ENCODE data around the gene ARSB. TPM values are rescaled to one million over a fixed set of nuclear protein-coding genes. Genes with fewer than 3 reads are reported as not detected.

Gene ARSB
- total RNA-seq = 32.4 and 34.2 TPM in 2 replicates
- polyA plus RNA-seq (2012) = 18.7 TPM

DNA sequence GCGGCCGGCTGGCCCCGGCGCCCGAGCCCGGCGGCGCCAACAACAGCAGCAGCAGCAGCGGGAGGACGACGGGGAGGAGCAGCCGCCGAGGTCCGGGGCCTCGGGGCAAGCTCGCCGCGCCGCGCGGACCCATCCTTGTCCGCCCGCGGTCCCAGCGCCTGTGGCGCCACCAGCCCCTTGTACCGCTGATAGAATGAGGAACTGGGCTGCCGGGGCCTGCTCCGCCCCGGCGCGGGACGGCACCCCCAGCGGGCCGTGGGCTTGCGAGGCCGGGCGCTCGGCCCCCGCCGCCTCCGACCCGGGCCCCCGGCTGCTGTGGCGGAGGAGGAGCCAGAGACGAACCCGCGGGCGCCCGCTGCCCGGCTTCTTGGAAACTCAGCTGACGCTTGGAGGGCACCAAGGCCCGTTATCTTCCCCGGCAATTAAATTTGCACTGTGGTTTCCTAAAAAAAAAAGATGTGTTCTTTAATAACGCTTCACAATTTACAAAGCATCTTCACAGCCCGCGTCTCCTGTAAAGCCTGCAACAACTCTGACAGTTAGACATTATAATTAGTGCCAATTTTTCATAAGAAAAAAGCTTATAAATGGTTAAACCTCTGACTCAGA is at the start of gene ARSB:
TSS of gene ARSB (minus strand) at position 195 of the 609 bp plus-strand sequence. CDS start at position 133, 62 bp downstream.
- DNase-seq (ENCODE audit: low read depth) = peak; percentile 62

DNA sequence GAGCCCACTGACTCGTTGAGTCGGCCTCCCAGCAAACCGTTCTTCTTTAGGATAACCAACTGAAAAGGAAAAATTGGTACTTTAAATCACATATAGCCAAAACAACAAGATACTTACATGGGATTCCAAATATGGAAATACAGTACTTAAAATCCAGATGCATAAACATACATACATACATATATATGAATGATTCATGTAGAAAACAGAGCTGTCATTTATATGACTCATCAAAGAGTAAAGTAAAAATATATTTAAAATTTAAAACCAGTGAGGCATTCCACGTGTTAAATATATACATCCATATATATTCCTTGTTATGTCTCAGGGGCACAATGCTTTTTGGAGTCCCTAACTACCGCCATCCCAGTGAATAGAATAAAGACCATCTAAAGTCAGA is 47.7 kb upstream of the ARSB start:
- no peak for DNase-seq (ENCODE audit: low read depth)

- no peak for DNase-seq (ENCODE audit: low read depth)
Observed at GRCh38 chr5:79032031-79032695, 47.1 kb upstream of the ARSB start.

DNA sequence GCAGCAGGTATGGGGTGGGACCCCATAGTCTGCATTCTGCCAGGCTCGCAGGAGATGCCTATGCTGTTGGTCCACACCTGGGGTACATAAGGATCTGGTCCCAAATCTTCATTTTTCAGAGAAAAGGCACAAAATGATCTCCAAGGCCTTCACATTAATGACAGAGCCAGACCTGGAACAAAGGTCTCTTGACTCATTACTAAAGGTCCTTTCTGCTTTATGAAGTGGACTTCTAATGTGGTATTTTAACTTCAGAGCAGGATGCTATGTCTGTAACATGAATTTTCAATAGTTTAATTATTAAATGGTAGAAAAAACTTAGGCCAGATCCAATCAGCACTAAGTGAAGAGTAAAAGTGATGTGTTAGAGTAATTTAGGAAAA is 46.4 kb upstream of the ARSB start:
- no peak for DNase-seq (ENCODE audit: low read depth)

DNA sequence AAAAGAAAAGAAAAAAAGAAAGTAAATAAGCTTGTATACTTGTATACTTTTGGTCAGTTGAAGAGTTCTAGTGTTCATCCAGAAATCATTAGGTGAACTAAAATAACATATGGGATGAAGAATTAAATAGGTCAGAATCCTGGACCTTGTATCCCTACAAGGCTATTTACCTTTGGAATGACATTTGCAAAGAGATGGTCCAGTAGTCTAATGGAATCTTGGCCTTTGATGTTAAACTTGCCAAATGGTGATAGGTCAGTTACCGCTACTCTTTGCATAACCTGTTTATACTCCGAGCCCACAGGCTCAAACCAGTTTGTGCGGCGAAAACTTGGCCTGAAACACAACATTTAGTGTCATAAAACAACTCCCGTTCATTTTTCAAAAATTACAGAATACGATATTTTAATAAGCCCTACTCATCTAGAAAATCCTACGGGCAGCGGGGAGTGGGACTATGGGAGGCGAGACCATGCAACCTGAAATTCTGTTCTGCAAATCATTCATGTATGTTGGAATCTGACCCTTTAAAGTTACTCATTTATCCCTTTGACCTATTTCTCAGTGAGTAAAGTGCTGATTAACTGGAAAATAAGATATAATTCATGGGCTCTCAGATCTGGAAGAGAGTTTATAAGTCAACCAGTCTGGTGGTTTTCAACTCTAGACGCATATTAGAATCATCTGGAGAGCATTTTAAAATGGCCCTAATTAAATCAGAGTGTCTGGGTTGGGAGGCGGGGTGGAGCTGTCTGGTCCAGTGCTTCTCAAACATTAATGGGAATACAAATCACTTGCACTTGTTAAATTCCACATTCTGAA is 45.8 kb upstream of the ARSB start:
- DNase-seq (ENCODE audit: low read depth) = no peak

DNA sequence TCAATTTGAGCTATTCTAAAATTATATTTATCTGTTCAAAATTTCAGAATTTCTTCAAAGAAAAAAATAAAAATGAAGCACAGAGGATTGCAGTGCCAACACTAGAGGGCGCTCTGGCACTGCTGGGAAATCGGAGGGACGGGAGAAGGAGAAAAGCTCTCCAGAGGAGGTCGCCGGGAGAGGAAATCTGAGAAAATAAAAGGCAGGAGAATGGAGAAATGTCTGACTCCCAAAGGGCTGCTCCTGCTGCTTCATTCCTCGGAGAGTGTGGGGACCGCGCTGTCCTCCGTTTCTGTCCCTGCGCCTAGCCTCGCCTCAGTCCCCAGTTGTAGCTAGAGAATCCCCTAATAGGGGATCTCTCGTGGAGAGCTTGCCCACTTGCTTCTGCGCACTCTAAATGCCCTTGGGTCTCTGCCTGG is 40.0 kb upstream of the ARSB start:
- DNase-seq (ENCODE audit: low read depth) = peak; percentile 77

- no peak for DNase-seq (ENCODE audit: low read depth)
Observed at GRCh38 chr5:79023947-79024346, 38.8 kb upstream of the ARSB start.

DNA sequence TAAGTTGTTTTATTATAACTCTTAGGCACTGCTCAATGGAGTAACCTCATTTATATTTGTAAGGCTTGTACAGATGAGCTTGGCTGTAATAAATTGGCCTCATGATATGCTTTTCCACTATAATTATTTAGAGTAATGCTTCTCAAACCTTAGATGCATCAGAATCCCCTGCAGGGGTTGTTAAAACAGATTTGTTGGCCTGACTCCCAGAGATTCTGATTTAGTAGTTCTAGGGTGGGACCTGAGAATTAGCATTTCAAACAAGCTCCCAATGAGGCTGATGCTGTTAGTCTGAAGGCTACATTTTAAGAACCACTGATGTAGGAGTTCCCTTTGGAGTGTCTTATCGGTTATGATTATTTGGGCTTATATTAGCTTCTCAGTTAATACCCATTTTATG is 38.2 kb upstream of the ARSB start:
- no peak for DNase-seq (ENCODE audit: low read depth)

DNA sequence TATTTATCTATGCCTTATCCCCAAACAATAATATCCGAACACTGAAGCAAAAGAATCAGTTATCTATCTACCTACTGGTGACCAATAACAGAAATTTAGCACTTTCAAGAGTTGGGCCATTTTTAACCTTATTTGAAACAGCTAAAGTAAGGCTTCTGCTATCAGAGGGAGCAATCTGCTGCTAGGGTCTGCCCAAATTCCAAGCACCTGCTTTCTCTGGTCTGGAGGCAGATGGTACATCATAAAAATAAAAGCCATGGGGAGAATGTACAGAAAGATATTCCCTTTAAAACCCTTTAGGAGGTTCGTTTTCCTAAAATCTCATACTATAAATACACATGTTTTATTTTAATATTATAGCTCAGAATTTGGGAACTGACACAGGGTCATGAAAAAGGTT is 37.7 kb upstream of the ARSB start:
- no peak for DNase-seq (ENCODE audit: low read depth)

GRCh38 chr5:79021753-79022152 is 36.6 kb upstream of the ARSB start:
- DNase-seq (ENCODE audit: low read depth) = no peak

GRCh38 chr5:79020861-79021561 is 35.9 kb upstream of the ARSB start:
- peak; percentile 68 for DNase-seq (ENCODE audit: low read depth)

GRCh38 chr5:79014631-79015030 is 29.5 kb upstream of the ARSB start:
- DNase-seq (ENCODE audit: low read depth) = no peak

DNA sequence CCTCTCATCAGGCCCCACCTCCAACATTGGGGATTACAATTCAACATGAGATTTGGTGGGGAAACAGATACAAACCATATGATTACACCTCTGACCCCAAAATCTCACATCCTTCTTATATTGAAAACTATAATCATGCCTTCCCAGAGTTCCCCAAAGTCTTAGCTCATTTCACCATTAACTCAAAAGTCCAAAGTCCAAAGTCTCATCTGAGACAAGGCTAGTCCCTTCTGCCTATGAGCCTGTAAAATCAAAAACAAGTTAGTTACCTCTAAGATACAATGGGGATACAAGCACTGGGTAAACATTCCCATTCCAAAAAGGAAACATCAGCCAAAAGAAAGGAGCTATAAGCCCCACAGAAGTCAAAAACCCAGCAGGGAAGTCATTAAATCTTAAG is 26.8 kb upstream of the ARSB start:
- DNase-seq (ENCODE audit: low read depth) = no peak

DNA sequence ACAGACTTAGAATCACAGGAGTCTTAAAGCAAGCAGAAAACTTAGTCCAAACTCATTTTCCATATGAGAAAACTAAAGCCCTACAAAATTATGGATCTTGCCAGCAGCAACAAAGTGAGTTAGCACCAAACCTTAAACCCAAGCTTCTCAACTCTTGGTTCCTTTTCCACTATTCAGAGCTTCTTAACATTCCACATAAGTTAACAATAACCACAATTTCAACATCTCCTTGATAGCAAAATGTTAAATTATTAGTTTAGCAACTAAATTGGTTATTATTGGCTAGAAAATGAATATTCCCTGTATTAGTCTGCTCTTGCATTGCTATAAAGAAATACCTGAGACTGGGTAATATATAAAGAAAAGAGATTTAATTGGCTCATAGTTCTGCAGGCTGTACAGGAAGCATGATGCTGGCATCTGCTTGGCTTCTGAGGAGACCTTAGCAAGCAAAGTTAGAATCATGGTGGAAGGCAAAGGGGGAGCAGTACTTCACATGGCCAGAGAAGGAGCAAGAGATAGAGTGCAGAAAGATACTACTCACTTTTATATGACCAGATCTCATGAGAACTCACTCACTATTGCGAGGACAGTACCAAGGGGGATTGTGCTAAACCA is 26.2 kb upstream of the ARSB start:
- DNase-seq (ENCODE audit: low read depth) = no peak

- DNase-seq (ENCODE audit: low read depth) = no peak
Observed at GRCh38 chr5:79008362-79008761, 23.3 kb upstream of the ARSB start.

DNA sequence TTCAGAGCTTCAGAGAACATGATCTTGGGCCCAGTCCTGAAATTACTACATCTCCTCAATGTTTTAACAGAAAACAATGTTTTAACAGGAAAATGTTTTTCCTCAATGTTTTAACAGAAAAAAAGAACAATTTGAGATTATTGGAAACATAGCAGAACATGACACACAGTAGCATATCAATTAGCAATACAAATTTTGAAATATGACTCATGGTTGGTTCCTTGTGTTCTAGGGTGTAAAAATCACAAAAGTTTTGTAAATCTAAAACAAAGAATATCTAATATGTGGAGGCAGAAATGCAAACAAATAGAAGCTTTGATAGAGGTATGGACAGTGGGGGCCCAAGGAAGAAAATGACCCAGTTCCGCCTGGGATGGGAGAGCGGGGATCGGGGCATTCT is 22.8 kb upstream of the ARSB start:
- no peak for DNase-seq (ENCODE audit: low read depth)

DNA sequence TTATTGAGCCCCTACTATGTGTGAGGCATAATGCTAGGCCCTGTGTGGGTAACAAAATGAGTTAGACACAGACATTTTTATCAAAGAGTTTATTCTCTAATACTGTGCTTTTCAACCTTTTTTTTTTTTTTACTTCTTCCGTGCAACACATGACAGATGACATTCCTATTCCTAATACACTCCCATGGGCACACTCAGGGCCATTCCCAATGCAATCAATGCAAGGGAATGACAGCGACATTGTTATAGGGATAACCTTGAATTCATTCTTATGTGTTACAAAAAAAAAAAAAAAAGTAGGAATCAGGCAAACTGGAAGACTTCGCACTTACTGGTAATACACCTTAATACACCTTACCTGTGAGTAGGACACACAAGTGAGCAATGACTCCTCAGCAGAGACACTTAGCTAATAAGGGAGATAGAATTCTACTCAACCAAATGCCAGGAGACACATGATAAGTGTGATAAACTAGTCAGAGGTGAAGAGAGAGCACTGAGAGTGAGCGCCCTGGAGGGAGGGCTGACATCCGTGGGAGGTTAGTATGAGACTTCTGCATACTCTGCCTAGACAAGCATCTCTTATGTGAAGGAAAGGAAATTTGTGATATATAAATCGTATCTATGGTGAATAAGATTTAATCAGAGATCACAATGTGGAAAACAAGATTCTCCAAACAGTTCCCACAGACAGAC is 21.0 kb upstream of the ARSB start:
- no peak for DNase-seq (ENCODE audit: low read depth)

GRCh38 chr5:79005151-79005550 is 20.0 kb upstream of the ARSB start:
- DNase-seq (ENCODE audit: low read depth) = no peak

DNA sequence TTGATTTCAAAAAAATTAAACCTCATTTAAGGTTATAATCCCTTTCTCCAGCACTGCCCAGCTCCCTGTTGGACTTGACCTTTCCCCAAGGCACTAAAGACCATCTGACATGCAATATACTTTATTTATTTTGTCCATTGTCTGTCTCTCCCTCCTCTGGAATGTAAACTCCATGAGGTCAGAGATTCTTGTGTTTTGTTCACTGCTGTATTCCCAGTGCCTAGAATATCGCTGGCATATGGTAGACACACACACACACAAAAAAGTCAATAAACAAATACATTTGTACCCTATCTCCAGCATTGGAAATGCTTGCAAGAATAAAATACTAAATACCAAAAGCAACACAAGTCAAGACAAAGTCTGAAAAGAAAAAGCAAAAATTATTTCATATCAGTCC is 17.3 kb upstream of the ARSB start:
- no peak for DNase-seq (ENCODE audit: low read depth)

DNA sequence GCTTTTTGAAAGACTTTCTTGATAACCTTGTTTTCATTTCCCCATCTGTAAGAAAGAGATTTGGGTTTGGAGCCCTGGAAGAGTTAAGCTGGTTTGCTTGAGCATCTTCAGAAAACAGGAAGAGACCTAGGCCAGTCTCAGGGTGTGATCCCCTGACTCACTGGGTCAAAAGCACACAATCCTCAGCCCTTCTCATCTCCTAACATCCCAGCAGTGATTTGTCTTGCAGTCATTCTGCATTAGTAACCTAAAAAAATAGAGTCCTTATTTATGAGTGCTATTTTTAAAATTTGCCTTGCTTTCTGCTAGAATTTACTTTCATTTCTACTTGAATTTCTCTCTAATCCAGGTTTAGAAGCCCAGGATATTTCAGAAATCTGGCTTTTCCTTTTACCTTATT is 16.4 kb upstream of the ARSB start:
- DNase-seq (ENCODE audit: low read depth) = no peak

GRCh38 chr5:78997090-78997489 is 12.0 kb upstream of the ARSB start:
- no peak for DNase-seq (ENCODE audit: low read depth)
